OCI-M2 (cell line): Measurements from ENCODE around the gene ADGRB2.

Experiments
- DNase-seq: peaks from one replicate; lab custom pipeline; 2025; ENCODE audit not compliant: unreplicated experiment; lab: John Stamatoyannopoulos, UW

Gene ADGRB2

DNA sequence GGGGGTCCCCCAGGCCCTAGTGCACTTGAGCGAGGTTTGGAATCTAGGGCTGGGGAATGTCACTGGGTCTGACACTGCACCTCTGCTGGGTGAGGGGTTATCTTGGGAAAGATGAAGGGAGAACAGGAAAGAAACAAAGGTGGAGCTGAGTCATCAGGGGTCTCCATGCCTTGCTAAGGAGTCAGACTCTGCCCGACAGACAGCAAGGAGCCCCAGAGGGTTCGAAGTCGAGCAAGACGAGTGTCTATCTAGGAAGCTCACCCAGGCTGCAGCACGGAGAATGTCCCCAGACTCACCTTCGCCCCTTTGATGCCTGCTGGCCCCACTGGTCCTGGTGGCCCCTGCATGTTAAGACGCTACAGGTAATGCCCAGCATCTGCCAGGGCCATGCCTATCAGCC, 78.3 kb downstream of the ADGRB2 start:
- no peak for DNase-seq

DNA sequence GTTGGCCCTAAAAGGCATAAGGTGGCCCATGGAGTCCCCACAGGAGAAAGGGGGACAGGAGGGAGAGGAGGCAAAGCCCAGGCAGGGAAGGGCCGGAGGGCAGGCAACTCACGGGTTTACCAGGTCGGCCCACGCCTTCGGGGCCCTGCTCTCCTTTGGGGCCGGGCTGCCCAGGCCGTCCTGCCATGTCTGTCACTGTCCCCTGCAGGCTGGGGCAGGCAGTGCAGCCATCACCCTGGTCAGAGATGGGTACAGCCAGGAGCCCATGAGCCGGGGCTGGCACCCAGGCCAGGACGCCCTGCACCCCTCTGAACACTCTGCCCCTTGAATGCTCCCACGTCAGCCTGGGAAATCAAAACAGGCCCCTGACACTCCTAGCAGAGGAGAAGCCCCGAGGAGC, 80.1 kb downstream of the ADGRB2 start:
- no peak for DNase-seq

DNA sequence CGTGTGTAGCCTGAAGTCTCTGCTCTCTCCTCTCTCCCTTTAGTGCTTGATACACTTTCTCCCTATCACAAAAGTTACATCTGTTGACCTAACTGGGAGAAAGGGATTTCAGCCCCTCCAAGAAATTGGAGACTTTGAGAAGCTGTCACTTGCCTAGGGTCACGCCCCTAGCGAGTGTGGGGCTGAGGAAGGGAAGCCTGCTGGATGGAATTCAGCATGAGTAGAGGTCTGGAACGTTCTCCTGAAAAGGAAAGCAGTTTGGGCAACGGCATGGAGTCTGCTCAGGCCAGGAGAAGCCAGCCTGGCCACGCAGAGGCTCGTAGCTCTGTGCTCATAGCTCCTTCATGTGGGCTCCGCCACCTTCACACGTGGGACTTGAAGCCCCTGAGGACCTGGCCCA, 82.7 kb downstream of the ADGRB2 start:
- no peak for DNase-seq

DNA sequence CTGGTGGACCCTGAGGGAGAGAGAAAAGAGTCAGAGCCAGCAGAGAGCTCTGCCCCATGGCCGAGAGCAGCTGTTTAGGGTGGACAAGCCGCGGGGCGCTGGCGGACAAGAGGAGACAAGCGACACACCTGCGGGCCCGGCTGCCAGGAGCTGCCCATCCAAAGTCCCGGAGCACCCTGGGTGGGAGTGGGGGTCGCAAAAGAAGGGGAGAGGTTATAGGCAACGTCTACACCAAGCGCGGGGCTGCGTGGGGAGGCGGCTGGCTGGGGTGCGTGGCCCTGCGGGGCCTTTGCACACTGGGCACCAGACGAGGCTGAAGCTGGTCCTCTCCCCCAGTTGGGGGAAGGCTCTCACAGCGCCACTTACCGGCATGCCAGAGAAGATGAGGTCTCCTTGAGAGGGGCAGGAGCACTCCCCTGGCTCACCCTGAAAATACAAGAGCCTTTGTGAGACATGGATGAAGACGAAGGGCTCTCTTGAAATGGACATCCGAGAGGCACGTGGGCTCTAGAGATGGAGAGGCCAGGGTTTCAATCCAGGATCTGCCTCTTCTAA, 84.4 kb downstream of the ADGRB2 start:
- DNase-seq, result no peak

DNA sequence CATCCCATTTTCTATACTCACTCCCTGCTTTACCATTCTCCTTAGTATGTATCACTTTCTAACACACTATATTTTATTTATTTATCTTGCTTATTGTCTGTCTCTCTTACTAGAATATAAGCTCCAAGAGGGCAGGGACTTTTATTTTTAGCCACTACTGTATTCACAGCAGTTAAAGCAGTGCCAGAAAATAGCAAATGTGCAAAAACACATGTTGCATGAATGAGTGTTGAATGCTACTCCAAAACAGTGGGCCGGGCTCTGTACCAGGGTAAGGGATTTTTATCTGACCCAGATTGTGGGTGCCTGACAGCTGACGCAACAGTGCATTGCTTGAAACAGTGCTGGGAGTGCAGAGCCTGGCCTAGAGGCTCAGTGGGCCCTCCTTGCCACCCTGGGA, 85.0 kb downstream of the ADGRB2 start:
- DNase-seq, result no peak

DNA sequence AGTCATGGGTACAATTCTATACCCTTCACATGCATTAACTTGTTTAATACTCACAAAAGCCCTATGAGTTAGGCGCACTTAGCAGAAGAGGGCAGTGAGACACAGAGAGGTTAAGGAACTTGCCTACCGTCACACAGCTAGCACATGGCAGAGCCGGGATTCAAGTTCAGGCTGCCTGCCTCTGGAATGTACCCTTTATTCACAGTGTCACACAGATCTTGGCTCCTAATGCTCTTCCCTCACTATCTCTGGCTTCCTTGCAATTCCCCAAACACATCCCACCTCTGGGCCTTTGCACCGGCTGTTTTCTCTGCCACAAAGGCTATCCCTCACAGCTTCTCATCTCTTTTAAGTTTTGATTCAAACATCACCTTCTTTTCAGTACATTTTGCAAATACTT, 85.5 kb downstream of the ADGRB2 start:
- no peak for DNase-seq

DNA sequence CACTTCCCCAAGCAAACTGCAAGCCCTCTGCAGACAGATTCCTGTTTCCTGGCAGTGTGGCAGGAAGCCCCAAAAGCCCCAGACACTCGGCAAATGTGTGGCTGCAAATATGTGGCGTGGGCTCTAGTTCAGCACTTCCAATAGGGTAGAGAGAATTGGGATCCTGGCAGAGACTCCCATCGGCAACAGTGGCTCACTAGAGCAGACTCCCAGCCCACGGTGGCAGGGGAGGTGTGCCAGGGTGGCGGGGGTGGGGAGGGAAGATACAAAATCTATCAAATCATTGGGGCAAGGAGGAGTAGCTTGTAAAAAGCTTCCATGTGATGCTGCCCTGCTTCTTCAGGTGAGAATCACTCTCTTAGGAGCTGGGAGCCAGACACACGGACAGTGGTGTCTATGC, 86.2 kb downstream of the ADGRB2 start:
- DNase-seq, result no peak

DNA sequence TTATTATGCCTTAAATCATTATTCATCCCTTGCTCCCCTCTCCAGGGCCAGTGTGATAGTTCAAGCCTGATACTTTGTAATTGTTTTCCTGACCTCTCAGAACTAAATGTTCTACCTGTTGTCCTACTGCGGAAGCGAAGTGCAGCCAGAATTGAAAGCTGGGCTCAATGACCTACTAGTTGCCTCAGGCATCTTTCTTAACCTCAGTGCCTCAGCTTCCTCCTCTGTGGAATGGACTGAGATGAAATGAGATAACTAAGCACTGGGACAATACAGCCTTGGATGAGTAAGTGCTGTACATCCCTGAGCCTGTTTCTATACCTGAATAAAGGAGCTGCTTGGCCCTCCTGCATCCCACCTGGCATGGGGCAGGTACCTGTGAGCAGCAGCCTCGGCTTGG, 86.7 kb downstream of the ADGRB2 start:
- no peak for DNase-seq
